ENCODE measurements around the gene VSIG10L2. TPM values are rescaled to one million over a fixed set of nuclear protein-coding genes. Genes with fewer than 3 reads are reported as not detected.
"Not testable (repeated sequence)": the region's sequence is repeated elsewhere in the genome, so short reads cannot be mapped to it uniquely, and the experiment has no call there.

The VSIG10L2 gene
- total RNA-seq, 4 donors from 2014 or later = not detected

DNA sequence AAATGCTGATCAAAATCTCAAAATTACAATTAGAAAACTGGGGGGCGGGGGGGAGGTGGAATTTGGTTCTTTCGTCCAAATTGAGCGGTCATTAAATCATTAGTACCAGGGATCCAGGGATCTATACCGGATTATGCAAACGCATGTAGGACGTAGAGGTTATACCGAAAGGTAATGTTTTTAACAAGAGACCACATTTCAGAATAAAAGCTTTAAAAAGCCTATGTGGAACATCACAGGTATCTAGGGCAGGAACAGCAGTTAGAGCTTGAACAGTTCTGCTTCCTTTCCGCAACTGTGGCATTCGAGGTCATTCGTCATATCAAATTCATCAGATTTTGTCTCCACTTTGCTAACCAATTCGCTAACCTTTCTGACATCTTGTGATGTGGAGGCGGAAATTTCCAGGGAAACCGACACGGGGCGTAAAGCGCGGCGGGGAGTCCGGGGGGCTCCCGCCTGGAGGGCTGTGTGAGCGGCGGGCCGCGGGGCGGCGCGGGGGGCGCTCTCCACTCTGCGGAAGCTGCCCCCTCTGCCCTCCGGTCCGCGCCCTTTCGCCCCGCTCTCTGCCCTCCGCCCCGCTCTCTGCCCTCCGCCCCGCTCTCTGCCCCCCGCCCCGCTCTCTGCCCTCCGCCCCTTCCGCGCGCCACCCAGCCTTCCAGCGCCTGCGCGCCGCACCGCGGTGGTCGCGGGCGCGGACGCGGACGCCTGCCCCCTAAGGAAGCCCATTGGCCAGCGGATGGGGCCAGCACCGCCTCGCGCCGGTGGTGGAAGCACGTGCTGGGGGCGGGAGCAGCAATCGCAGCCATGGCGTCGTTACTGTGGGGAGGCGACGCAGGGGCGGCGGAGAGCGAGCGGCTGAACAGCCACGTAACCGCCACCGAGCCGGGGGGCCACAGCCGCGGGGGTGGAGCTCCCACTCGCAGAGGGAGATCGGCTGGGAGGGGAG is 41.9 kb upstream of the VSIG10L2 start, which contains the start of gene DDX25:
Gene DDX25, plus strand, starts transcription at position 798 of the 949 bp plus-strand sequence. Its CDS starts 10 bp downstream, at position 808.
- H3K27me3 ChIP-seq = no peaks in the 10 kb centered on the region
- DNase-seq = peak; percentile 35 to 37
- intact Hi-C loops (cut with DNase I) = no loop called here
- peak within 1 kb of the TSS; percentile 19 to 56 (median 48) for H3K4me3 ChIP-seq (replicated peaks in 1 of 3)
- H3K27ac ChIP-seq = no peak within 1 kb of the TSS
- no peaks in the 10 kb centered on the region for H3K9me3 ChIP-seq
- no peaks in the 10 kb centered on the region for H3K36me3 ChIP-seq
- WGBS, 2 donors = 3 to 4% methylated on average over 29 to 45 of the region's 81 CpGs
- TF ChIP-seq, protein P1, sequence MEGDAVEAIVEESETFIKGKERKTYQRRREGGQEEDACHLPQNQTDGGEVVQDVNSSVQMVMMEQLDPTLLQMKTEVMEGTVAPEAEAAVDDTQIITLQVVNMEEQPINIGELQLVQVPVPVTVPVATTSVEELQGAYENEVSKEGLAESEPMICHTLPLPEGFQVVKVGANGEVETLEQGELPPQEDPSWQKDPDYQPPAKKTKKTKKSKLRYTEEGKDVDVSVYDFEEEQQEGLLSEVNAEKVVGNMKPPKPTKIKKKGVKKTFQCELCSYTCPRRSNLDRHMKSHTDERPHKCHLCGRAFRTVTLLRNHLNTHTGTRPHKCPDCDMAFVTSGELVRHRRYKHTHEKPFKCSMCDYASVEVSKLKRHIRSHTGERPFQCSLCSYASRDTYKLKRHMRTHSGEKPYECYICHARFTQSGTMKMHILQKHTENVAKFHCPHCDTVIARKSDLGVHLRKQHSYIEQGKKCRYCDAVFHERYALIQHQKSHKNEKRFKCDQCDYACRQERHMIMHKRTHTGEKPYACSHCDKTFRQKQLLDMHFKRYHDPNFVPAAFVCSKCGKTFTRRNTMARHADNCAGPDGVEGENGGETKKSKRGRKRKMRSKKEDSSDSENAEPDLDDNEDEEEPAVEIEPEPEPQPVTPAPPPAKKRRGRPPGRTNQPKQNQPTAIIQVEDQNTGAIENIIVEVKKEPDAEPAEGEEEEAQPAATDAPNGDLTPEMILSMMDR (IDR thresholded peaks at IDR 0.05) = no peak
- no peak for TF ChIP-seq POLR2A (IDR thresholded peaks at IDR 0.05)
- peaks cover 14 to 23% of the 10 kb centered on the region in 2 donors for H3K4me1 ChIP-seq

DNA sequence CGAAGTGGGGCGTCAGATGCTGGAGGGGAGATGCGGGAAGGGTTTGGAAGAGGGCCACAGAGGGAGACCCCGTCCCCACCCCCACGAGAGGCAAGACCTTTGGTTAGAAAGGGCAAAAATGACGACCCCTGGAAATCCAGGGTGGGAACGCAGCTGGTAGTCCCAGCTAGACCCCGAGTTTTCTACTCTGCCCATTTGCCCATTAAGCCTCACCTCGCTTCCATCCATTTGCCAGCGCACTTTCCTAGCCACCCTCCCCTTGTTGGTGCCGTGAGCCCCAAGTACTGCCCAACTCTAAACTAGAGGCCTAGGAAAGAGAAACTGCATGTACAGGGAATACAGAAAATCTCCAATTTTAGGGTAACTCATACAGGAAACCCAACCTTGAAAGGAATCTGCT is 41.2 kb upstream of the VSIG10L2 start:
- Histone ChIP-seq H3K27ac (no peak overlapping the region), H3K36me3 (no peaks in the 10 kb centered on the region), H3K4me1 (peaks cover 14 to 23% of the 10 kb centered on the region in 2 donors), H3K4me3 (replicated peaks in 1 of 3) (peak overlapping the region in 2 of 3 donors; percentile 19 to 48), H3K9me3 (no peaks in the 10 kb centered on the region), H3K27me3 (no peaks in the 10 kb centered on the region)
- TF ChIP-seq, protein P1 (IDR thresholded peaks at IDR 0.05) = no peak
- TF ChIP-seq POLR2A (IDR thresholded peaks at IDR 0.05) = no peak
- 51 to 73% methylated on average over 6 to 10 of the region's 11 CpGs for WGBS, 2 donors
- no peak for DNase-seq
- intact Hi-C loops (cut with DNase I) = no loop called here

GRCh38 chr11:125910226-125910849 is 35.5 kb upstream of the VSIG10L2 start:
- WGBS, 2 donors = 83 to 88% methylated on average over 8 of the region's 8 CpGs
- H3K27me3 ChIP-seq = no peaks in the 10 kb centered on the region
- H3K27ac ChIP-seq = no peak overlapping the region
- intact Hi-C loops (cut with DNase I) = no loop called here
- no peak for DNase-seq
- H3K36me3 ChIP-seq = no peaks in the 10 kb centered on the region
- no peak overlapping the region for H3K4me3 ChIP-seq (replicated peaks in 1 of 3)
- no peaks in the 10 kb centered on the region for H3K4me1 ChIP-seq
- TF ChIP-seq, protein P1 (IDR thresholded peaks at IDR 0.05) = no peak
- no peak for TF ChIP-seq POLR2A (IDR thresholded peaks at IDR 0.05)
- H3K9me3 ChIP-seq = no peaks in the 10 kb centered on the region

- H3K9me3 ChIP-seq; H3K27ac ChIP-seq; H3K4me1 ChIP-seq; intact Hi-C loops (cut with DNase I); DNase-seq; H3K27me3 ChIP-seq; H3K36me3 ChIP-seq; H3K4me3 ChIP-seq (replicated peaks in 1 of 3): not testable (repeated sequence)
- WGBS, 2 donors = 84 to 88% methylated on average over 3 of the region's 3 CpGs
Observed at GRCh38 chr11:125914601-125915000, 31.2 kb upstream of the VSIG10L2 start.

- no peaks in the 10 kb centered on the region for H3K9me3 ChIP-seq
- no peak overlapping the region for H3K27ac ChIP-seq
- no peaks in the 10 kb centered on the region for H3K4me1 ChIP-seq
- TF ChIP-seq, protein P1 (IDR thresholded peaks at IDR 0.05) = no peak
- no peak for TF ChIP-seq POLR2A (IDR thresholded peaks at IDR 0.05)
- no peaks in the 10 kb centered on the region for H3K27me3 ChIP-seq
- no peaks in the 10 kb centered on the region for H3K36me3 ChIP-seq
- 87 to 89% methylated on average over 12 of the region's 12 CpGs for WGBS, 2 donors
- intact Hi-C loops (cut with DNase I) = no loop called here
- no peak for DNase-seq
- H3K4me3 ChIP-seq (replicated peaks in 1 of 3) = no peak overlapping the region
Observed at GRCh38 chr11:125916683-125917347, 29.0 kb upstream of the VSIG10L2 start.
